B cell (primary cell): ENCODE measurements around the gene TCF7L2. TPM values are rescaled to one million over a fixed set of nuclear protein-coding genes. Genes with fewer than 3 reads are reported as not detected.

Experiments used
- ATAC-seq: fragments of 200-7000 bp; cut with Tn5 transposase; one replicate; pipeline ENCODE4 v1.10.0; 2021; ENCODE audit warnings: low read depth, mild to moderate bottlenecking, moderate number of reproducible peaks, moderate library complexity
- CTCF ChIA-PET: fragments of 350-600 bp; sonication (Branson Sonifier 250); formaldehyde crosslinking; loops from one replicate; lab custom pipeline; 2021; ENCODE audit warnings: antibody characterized with exemption, inconsistent platforms; lab: Charles Lee
- POLR2A ChIA-PET: fragments of 350-600 bp; sonication (Branson Sonifier 250); formaldehyde crosslinking; loops from one replicate; lab custom pipeline; 2021; ENCODE audit warnings: antibody characterized with exemption; lab: Charles Lee
- DNase-seq: peaks from one replicate; pipeline ENCODE4 v3.0.0; 2013
- H2AFZ ChIP-seq: 2 replicates; pipeline ENCODE4 v1.6.1; 2012; ENCODE audit warnings: mild to moderate bottlenecking, low read depth, low read length; ENCODE audit not compliant: insufficient read depth, poor library complexity, severe bottlenecking
- H3K27ac ChIP-seq, 2 donors: 1 replicate in 1 of 2; 2 replicates in 1 of 2; pipeline ENCODE4 v1.5.1; 2012 to 2013; ENCODE audit warnings: low read length in 2 of 2, mild to moderate bottlenecking in 2 of 2, moderate library complexity in 1 of 2
- H3K27me3 ChIP-seq, 4 experiments: fragments of 200-600 bp in 1 of 4; sonication (generic) in 1 of 4; replicated peaks in 1 of 4; 1 replicate in 2 of 4; 2 replicates in 2 of 4; pipeline versions ENCODE4 v1.6.1 to v1.7.0; 2013 to 2016; ENCODE audit warnings: low read length in 3 of 4, mild to moderate bottlenecking in 2 of 4, mixed read lengths in 1 of 4, moderate library complexity in 1 of 4; ENCODE audit not compliant: insufficient read depth in 4 of 4, control insufficient read depth in 3 of 4; ENCODE audit errors: control extremely low read depth in 1 of 4
- H3K36me3 ChIP-seq, 2 experiments: replicated peaks in 1 of 2; 1 replicate in 1 of 2; 2 replicates in 1 of 2; pipeline versions ENCODE4 v1.6.1 to v1.7.1; 2013; ENCODE audit warnings: low read length in 1 of 2; ENCODE audit not compliant: insufficient read depth in 2 of 2, control insufficient read depth in 1 of 2; ENCODE audit errors: control extremely low read depth in 1 of 2, extremely low read depth in 1 of 2
- H3K4me1 ChIP-seq, 2 donors: fragments of 200-600 bp in 1 of 2; sonication (generic) in 1 of 2; 1 replicate in 1 of 2; 2 replicates in 1 of 2; pipeline versions ENCODE4 v1.5.1 to v1.6.1; 2013 to 2017; ENCODE audit warnings: low read length in 2 of 2; ENCODE audit not compliant: control insufficient read depth in 2 of 2, insufficient read depth in 2 of 2
- H3K4me2 ChIP-seq: replicated peaks from 2 replicates; pipeline ENCODE3; 2012; ENCODE audit warnings: mild to moderate bottlenecking, low read depth, low read length; ENCODE audit not compliant: poor library complexity, severe bottlenecking
- H3K4me3 ChIP-seq, 5 experiments: fragments of 200-600 bp in 1 of 5; sonication (generic) in 1 of 5; 1 replicate in 3 of 5; 2 replicates in 2 of 5; pipeline versions ENCODE4 v1.5.1 to v1.7.0; 2011 to 2016; ENCODE audit warnings: low read length in 4 of 5, mild to moderate bottlenecking in 4 of 5, low read depth in 2 of 5, control low read depth in 1 of 5, moderate library complexity in 1 of 5; ENCODE audit not compliant: insufficient read depth in 1 of 5; ENCODE audit errors: control extremely low read depth in 1 of 5, extremely low read depth in 1 of 5
- H3K79me2 ChIP-seq: fragments of 200-600 bp; sonication (generic); one replicate; pipeline ENCODE4 v1.6.0; 2016; ENCODE audit warnings: low read length; ENCODE audit not compliant: control insufficient read depth, insufficient read depth
- H3K9ac ChIP-seq: fragments of 200-600 bp; sonication (generic); 2 replicates; pipeline ENCODE4 v1.6.1; 2017; ENCODE audit warnings: mild to moderate bottlenecking, low read length, moderate library complexity
- H3K9me3 ChIP-seq, 3 donors: one replicate each; pipeline versions ENCODE4 v1.6.1 to v1.7.1; 2013; ENCODE audit warnings: low read length in 2 of 3; ENCODE audit not compliant: control insufficient read depth in 2 of 3, insufficient read depth in 1 of 3; ENCODE audit errors: control extremely low read depth in 1 of 3
- H4K20me1 ChIP-seq: 2 replicates; pipeline ENCODE4 v1.6.0; 2012; ENCODE audit warnings: mild to moderate bottlenecking, low read length; ENCODE audit not compliant: insufficient read depth, control insufficient read depth, poor library complexity, severe bottlenecking
- H3K27ac Mint-ChIP-seq: one replicate; pipeline ENCODE4 v1.8.0; 2021; ENCODE audit warnings: mixed read lengths
- H3K27me3 Mint-ChIP-seq: one replicate; pipeline ENCODE4 v1.8.0; 2021; ENCODE audit warnings: mixed read lengths
- H3K4me1 Mint-ChIP-seq: one replicate; pipeline ENCODE4 v1.8.0; 2021; ENCODE audit warnings: mixed read lengths
- H3K4me3 Mint-ChIP-seq: one replicate; pipeline ENCODE4 v1.8.0; 2021; ENCODE audit warnings: mixed read lengths
- H3K9me3 Mint-ChIP-seq: one replicate; pipeline ENCODE4 v1.8.0; 2022; ENCODE audit warnings: mixed read lengths; ENCODE audit not compliant: insufficient read depth
- EZH2 ChIP-seq: IDR thresholded peaks from 2 replicates; pipeline ENCODE4 v1.6.1; 2012; ENCODE audit warnings: borderline replicate concordance, low read depth, mild to moderate bottlenecking, moderate library complexity, low read length; ENCODE audit not compliant: insufficient read depth, poor library complexity, severe bottlenecking
- WGBS: methylation state at CpG from one replicate; pipeline ENCODE4 v1.1.5; 2013; ENCODE audit warnings: missing lambda C conversion rate; ENCODE audit not compliant: insufficient coverage; 5-methylcytosine and 5-hydroxymethylcytosine counted together
- intact Hi-C: fragments of 100-400 bp; cut with micrococcal nuclease; formaldehyde crosslinking; loops from one replicate; pipeline ENCODE4 v1.10.0; 2022
- polyA plus RNA-seq: library from polyadenylated mRNA; depleted of rRNA; stranded (reverse); fragments of >200 nt; gene quantifications from 2 replicates; pipeline ENCODE4 v1.2.3, GENCODE V29; 2012
- total RNA-seq, 2 donors: library from RNA; stranded (reverse); fragments of 120-200 nt in 1 of 2; gene quantifications; 1 replicate in 1 of 2; 2 replicates in 1 of 2; pipeline versions ENCODE4 v1.2.3 to v1.2.4, GENCODE V29; 2013 to 2022
- TF ChIP-seq, protein P1 (sequence below): fragments of 200-600 bp; IDR thresholded peaks from one replicate; pipeline ENCODE4 v1.8.0; 2022; ENCODE audit warnings: antibody characterized with exemption, mild to moderate bottlenecking

TCF7L2 gene
- total and polyA plus RNA-seq, 2 donors (not counting 1 experiment from before 2014, with no cell fraction given) = 0.48 to 1.1 TPM

DNA sequence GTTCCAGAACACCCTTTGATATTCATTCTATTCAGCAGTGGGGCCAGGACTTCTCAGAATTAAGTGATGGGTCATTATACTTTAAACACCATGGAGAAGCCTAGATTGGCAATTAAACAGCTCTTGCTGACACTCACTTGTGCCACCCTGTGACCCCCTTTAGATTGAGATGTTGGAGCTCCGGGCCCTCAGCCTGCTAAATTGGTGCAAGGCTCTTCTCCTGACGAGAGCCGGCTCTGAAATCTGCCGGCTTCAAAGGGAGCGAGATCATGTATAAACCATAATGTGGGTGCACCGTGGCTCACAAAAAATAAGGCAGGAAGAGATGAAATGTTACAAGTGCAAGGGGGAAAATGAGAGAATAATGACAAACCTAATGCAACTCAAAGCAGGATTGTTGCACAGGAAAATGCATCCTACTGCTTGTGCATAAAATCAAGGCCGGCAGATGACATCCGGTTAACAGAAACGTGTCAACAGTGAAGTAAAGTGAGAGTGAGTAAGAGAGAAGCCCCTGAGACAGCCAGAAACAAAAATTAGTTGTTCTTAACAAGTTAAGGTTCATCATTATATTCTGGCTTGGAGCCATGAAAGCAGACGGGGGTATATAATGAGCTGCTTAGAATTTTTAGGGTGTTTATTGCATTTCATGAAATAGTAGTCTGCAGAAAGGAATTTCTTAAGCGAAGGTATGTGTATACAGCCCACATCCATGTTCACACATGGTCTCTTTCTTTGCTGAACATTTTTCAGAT, 198.2 kb downstream of the TCF7L2 start:
- WGBS = 91% methylated on average over 9 of the region's 11 CpGs
- Histone ChIP-seq H3K79me2 (no peaks in the 10 kb centered on the region), H3K4me2 (no peak overlapping the region), H4K20me1 (no peaks in the 10 kb centered on the region), H3K4me3 (no peak overlapping the region), H3K36me3 (no peaks in the 10 kb centered on the region), H2AFZ (no peak overlapping the region), H3K4me1 (no peaks in the 10 kb centered on the region), H3K9ac (no peak overlapping the region), H3K9me3 (no peaks in the 10 kb centered on the region), H3K27ac (no peak overlapping the region), H3K27me3 (no peaks in the 10 kb centered on the region)
- Mint-ChIP-seq H3K9me3 (no peaks in the 10 kb centered on the region), H3K4me1 (no peaks in the 10 kb centered on the region), H3K27me3 (no peaks in the 10 kb centered on the region), H3K27ac (no peak overlapping the region), H3K4me3 (no peak overlapping the region)
- ATAC-seq = no peak
- CTCF ChIA-PET = no interaction called here
- no peak for TF ChIP-seq EZH2
- TF ChIP-seq, protein P1, sequence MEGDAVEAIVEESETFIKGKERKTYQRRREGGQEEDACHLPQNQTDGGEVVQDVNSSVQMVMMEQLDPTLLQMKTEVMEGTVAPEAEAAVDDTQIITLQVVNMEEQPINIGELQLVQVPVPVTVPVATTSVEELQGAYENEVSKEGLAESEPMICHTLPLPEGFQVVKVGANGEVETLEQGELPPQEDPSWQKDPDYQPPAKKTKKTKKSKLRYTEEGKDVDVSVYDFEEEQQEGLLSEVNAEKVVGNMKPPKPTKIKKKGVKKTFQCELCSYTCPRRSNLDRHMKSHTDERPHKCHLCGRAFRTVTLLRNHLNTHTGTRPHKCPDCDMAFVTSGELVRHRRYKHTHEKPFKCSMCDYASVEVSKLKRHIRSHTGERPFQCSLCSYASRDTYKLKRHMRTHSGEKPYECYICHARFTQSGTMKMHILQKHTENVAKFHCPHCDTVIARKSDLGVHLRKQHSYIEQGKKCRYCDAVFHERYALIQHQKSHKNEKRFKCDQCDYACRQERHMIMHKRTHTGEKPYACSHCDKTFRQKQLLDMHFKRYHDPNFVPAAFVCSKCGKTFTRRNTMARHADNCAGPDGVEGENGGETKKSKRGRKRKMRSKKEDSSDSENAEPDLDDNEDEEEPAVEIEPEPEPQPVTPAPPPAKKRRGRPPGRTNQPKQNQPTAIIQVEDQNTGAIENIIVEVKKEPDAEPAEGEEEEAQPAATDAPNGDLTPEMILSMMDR = no peak
- DNase-seq = no peak
- POLR2A ChIA-PET = no interaction called here
- intact Hi-C loops = no loop called here

DNA sequence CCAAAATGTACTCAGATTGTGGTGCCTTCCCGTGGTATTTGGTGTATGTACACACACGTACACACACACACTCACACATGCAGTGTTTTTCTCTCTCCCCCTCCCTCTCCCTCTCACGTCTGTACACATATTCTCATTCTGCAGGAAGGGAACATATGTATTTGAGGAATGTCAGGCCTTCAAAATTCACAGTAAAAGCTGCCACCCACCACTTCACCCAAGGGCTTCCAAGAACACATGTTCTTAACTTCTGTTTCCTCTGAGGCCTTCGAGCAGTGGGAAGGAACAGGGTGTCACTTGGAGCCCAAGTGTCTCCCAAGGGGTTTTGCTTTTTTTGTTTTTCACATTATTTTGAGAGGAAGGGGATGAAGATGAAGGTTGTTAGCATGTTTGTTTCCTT, 198.9 kb downstream of the TCF7L2 start:
- POLR2A ChIA-PET = no interaction called here
- no peaks in the 10 kb centered on the region for H3K9me3 Mint-ChIP-seq
- Histone ChIP-seq H3K4me3 (no peak overlapping the region), H3K4me1 (no peaks in the 10 kb centered on the region), H3K9me3 (no peaks in the 10 kb centered on the region), H3K9ac (no peak overlapping the region), H3K79me2 (no peaks in the 10 kb centered on the region), H3K27ac (no peak overlapping the region), H3K4me2 (no peak overlapping the region), H3K36me3 (no peaks in the 10 kb centered on the region), H3K27me3 (no peaks in the 10 kb centered on the region), H2AFZ (no peak overlapping the region), H4K20me1 (no peaks in the 10 kb centered on the region)
- no peak overlapping the region for H3K27ac Mint-ChIP-seq
- H3K4me1 Mint-ChIP-seq = no peaks in the 10 kb centered on the region
- CTCF ChIA-PET = no interaction called here
- WGBS = no CpG with 5 or more reads among the region's 4 CpGs
- no peaks in the 10 kb centered on the region for H3K27me3 Mint-ChIP-seq
- ATAC-seq = no peak
- intact Hi-C loops = no loop called here
- TF ChIP-seq, protein P1 = no peak
- DNase-seq = no peak
- H3K4me3 Mint-ChIP-seq = no peak overlapping the region
